PC-3 (cell line): ENCODE measurements around the gene SEPHS1.

Source experiments
- CTCF ChIP-seq: fragments of 300-600 bp; sonication (generic); conservative IDR thresholded peaks from 2 replicates; pipeline ENCODE4 v1.5.1; 2017; ENCODE audit warnings: antibody characterized with exemption, low read depth, mild to moderate bottlenecking, low read length
- EZH2 ChIP-seq: fragments of 300-600 bp; sonication (generic); IDR thresholded peaks from one replicate; pipeline ENCODE4 v1.6.1; 2017; ENCODE audit warnings: antibody characterized with exemption, mild to moderate bottlenecking, low read length; ENCODE audit not compliant: unreplicated experiment

GRCh38 chr10:13335881-13336280, 12.2 kb downstream of the SEPHS1 start:
- TF ChIP-seq CTCF (no peak), EZH2 (no peak)
